ENCODE measurements around the gene COMMD7.

- TF ChIP-seq TAF1 (IDR thresholded peaks at IDR 0.05; ENCODE audit: low read depth, low read length): no peak
- TF ChIP-seq POLR2AphosphoS5 (IDR thresholded peaks at IDR 0.05; ENCODE audit: low read depth, low read length): no peak
- no peak for TF ChIP-seq POLR2A (IDR thresholded peaks at IDR 0.05; ENCODE audit: low read depth, low read length)
- no peak for TF ChIP-seq PAX5 (IDR thresholded peaks at IDR 0.05; ENCODE audit: insufficient read depth, low read length, severe bottlenecking)
- TF ChIP-seq SPI1 (IDR thresholded peaks at IDR 0.05; ENCODE audit: low read depth, low read length): no peak
Observed at GRCh38 chr20:32675223-32675975, 67.9 kb downstream of the COMMD7 start.

All from GM12891 (cell line).